K562 (cell line): ENCODE results near the gene TFCP2L1. TPM values are rescaled to one million over a fixed set of nuclear protein-coding genes. Genes with fewer than 3 reads are reported as not detected.

ENCODE experiments used
- ZKSCAN3 ChIP-seq: fragments of 250-450 bp; sonication (Bioruptor Pico); IDR thresholded peaks from 2 replicates; pipeline ENCODE4 v1.4.0; 2020
- polyA plus RNA-seq, 8 experiments: library from polyadenylated mRNA; depleted of rRNA in 4 of 8; stranded (reverse) in 5 of 8; unstranded in 3 of 8; fragments of >200 nt; fragmentation: Nextera tagmentation in 2 of 8; fragmentation: Illumina TruSeq in 1 of 8; extraction: Ambion mirVana in 2 of 8; extraction: Trizol in 1 of 8; gene quantifications; 2 replicates each; pipeline versions ENCODE4 v1.2.1 to v1.2.3, GENCODE V29; 2011 to 2014; ENCODE audit warnings: inconsistent platforms in 1 of 8, missing spikeins in 1 of 8
- total RNA-seq, 7 experiments: library from RNA; depleted of rRNA in 6 of 7; stranded (reverse); fragments of >200 nt in 6 of 7; fragmentation: Illumina TruSeq in 2 of 7; extraction: Trizol in 2 of 7; gene quantifications; 2 replicates each; pipeline versions ENCODE4 v1.2.1 to v1.2.3, GENCODE V29; 2011 to 2021; ENCODE audit warnings: low replicate concordance in 1 of 7
- TF ChIP-seq, protein P1 (sequence below), 2 experiments: fragments of 450-650 bp; formaldehyde crosslinking in 1 of 2; IDR thresholded peaks; 2 replicates each; pipeline versions ENCODE4 v1.4.0 to v1.6.1; 2014 to 2020; ENCODE audit warnings: mild to moderate bottlenecking in 2 of 2, borderline replicate concordance in 1 of 2, low read depth in 1 of 2

The TFCP2L1 gene
- total and polyA plus RNA-seq, 9 of the 15 experiments (the other 6 are each of a cell fraction or from before 2014, with no cell fraction given) = 0.08 to 1.00 (median 0.42) TPM

DNA sequence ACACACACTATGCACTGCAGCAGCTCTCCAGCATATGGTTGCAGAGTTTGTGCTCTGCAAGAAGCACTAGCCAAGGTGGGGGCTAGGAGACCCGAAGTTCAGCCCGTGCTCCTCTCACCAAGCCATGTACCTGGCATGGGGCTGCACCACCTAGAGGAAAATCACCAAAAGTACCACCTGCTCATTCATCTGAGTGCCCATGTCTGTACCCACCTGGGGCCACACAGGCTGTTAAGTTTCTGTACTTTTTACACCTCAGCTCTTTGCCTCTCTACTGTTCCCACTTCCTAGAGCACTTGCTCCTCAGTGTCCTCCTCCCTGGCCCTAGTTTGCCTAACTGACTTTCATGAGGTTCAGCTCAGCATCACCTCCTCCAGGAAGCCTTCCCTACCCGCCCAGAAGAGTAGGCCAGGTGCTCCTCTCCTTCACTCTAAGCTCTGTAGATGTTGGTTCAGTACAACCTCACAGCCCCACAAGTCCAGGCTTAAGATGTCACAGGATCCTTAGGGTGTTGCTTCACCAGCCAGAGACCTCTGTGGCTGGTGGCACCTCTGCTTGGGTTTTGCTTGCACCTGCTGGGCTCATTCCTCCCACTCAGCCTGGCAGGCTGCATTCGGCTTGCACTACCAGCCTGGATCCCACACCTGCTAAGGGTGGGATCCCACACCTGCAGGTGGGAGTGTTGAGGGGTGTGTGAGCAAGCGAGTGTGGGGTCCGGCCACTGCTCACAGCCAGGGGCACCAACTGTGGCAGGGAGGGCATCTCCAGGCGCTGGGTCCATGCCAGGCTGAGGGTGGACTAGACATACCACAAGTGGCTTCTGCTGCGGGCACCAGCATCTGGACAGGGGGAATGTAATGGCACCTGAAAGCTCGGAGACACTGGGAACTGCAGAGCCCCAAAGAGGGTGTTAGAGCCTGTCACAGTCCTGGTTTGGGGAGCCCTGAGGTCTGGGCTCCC, 10.2 kb upstream of the TFCP2L1 start (continued):
- TF ChIP-seq, protein P1, sequence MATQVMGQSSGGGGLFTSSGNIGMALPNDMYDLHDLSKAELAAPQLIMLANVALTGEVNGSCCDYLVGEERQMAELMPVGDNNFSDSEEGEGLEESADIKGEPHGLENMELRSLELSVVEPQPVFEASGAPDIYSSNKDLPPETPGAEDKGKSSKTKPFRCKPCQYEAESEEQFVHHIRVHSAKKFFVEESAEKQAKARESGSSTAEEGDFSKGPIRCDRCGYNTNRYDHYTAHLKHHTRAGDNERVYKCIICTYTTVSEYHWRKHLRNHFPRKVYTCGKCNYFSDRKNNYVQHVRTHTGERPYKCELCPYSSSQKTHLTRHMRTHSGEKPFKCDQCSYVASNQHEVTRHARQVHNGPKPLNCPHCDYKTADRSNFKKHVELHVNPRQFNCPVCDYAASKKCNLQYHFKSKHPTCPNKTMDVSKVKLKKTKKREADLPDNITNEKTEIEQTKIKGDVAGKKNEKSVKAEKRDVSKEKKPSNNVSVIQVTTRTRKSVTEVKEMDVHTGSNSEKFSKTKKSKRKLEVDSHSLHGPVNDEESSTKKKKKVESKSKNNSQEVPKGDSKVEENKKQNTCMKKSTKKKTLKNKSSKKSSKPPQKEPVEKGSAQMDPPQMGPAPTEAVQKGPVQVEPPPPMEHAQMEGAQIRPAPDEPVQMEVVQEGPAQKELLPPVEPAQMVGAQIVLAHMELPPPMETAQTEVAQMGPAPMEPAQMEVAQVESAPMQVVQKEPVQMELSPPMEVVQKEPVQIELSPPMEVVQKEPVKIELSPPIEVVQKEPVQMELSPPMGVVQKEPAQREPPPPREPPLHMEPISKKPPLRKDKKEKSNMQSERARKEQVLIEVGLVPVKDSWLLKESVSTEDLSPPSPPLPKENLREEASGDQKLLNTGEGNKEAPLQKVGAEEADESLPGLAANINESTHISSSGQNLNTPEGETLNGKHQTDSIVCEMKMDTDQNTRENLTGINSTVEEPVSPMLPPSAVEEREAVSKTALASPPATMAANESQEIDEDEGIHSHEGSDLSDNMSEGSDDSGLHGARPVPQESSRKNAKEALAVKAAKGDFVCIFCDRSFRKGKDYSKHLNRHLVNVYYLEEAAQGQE (IDR thresholded peaks at IDR 0.05; ENCODE audit: borderline replicate concordance) = no peak
- TF ChIP-seq, protein P1 (CRISPR knock-in tag; IDR thresholded peaks at IDR 0.05; ENCODE audit: low read depth) = no peak
- no peak for TF ChIP-seq ZKSCAN3 (CRISPR knock-in tag)
